GM12873 (cell line): ENCODE data around the gene COX7A2L.

Experiments
- TF ChIP-seq, protein P1 (sequence below): IDR thresholded peaks from 2 replicates; pipeline ENCODE4 v1.5.1; 2012; ENCODE audit warnings: low read depth, mild to moderate bottlenecking, moderate library complexity, low read length, control low read depth; ENCODE audit not compliant: insufficient read depth; ENCODE audit errors: missing control alignments

COX7A2L gene

GRCh38 chr2:42316910-42317309, 44.1 kb downstream of the COX7A2L start:
- TF ChIP-seq, protein P1, sequence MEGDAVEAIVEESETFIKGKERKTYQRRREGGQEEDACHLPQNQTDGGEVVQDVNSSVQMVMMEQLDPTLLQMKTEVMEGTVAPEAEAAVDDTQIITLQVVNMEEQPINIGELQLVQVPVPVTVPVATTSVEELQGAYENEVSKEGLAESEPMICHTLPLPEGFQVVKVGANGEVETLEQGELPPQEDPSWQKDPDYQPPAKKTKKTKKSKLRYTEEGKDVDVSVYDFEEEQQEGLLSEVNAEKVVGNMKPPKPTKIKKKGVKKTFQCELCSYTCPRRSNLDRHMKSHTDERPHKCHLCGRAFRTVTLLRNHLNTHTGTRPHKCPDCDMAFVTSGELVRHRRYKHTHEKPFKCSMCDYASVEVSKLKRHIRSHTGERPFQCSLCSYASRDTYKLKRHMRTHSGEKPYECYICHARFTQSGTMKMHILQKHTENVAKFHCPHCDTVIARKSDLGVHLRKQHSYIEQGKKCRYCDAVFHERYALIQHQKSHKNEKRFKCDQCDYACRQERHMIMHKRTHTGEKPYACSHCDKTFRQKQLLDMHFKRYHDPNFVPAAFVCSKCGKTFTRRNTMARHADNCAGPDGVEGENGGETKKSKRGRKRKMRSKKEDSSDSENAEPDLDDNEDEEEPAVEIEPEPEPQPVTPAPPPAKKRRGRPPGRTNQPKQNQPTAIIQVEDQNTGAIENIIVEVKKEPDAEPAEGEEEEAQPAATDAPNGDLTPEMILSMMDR = no peak

DNA sequence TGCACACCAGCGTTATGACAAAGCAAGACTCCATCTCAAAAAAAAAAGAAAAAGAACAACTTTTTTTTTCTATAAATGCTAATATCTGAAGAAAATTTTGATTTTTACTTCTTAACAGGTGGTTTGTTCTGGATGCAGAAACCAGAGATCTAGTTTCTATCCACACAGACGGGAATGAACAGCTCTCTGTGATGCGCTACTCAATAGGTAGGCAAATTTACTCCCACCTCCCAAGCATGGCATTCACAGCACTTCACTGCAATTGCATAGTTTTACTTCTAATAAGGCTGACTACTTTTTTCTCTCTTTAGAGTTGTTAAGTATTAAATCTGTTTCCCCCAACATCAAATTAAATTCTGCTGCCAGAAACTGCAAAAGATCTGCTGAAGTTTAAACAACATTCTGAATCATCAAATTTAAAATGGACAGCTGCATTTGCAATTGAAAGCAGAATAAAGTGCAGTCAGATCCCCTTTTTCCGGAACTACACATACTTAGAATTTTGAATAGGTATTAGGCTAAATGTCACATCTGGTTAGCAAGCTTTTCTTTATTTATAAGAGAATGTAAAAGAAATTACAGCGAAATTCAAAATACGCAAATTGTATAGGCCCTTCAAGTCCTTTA, 45.1 kb downstream of the COX7A2L start:
- TF ChIP-seq, protein P1 = no peak

DNA sequence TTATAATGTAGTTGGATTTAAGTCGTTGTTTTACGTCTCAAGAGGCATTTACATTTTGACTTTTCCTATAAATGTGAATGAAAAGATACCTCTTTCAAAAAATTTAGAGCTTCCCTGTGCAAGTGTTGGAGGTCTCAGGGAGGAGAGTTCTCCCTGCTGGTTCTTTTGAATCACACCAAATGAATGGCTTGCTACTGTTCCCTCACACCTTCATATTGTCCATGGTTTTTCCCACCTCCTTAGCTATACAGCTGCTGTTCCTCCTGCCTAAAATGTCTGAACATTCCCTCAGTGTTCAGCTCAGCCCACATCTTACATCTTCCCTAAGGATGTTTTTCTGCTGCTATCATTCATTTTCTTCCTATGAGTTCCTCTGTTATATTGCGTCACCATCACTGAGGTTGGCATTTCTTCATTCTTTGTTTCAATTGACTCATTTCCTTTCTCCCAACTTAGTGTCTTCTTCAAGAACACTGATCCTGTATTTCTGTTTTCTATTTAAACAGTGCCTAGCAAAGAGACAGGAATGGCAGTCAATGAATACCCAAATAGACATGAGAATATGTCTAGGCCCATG, 46.0 kb downstream of the COX7A2L start:
- TF ChIP-seq, protein P1 = no peak

- TF ChIP-seq, protein P1 = no peak
Measured at GRCh38 chr2:42312106-42312505, 48.9 kb downstream of the COX7A2L start.

- TF ChIP-seq, protein P1 = no peak
Measured at GRCh38 chr2:42310007-42310515, 51.0 kb downstream of the COX7A2L start.

- TF ChIP-seq, protein P1 = no peak
Measured at GRCh38 chr2:42309366-42309765, 51.7 kb downstream of the COX7A2L start.

- TF ChIP-seq, protein P1 = no peak
Measured at GRCh38 chr2:42307180-42307579, 53.8 kb downstream of the COX7A2L start.
